Ishikawa (cell line): Measurements from ENCODE around the gene LAPTM5.

Experiments used
- CEBPB ChIP-seq: IDR thresholded peaks from 2 replicates; pipeline ENCODE4 v1.6.1; 2012
- CREB1 ChIP-seq: IDR thresholded peaks from 2 replicates; pipeline ENCODE4 v1.6.1; 2012; ENCODE audit warnings: low read depth
- EGR1 ChIP-seq: IDR thresholded peaks from 2 replicates; pipeline ENCODE4 v1.6.1; 2012
- EP300 ChIP-seq: IDR thresholded peaks from 2 replicates; pipeline ENCODE4 v1.6.1; 2012; ENCODE audit warnings: borderline replicate concordance
- FOXM1 ChIP-seq: IDR thresholded peaks from 2 replicates; pipeline ENCODE4 v1.6.1; 2012; ENCODE audit warnings: low read depth, borderline replicate concordance
- NFIC ChIP-seq: IDR thresholded peaks from 2 replicates; pipeline ENCODE4 v1.6.1; 2012
- RAD21 ChIP-seq: IDR thresholded peaks from 2 replicates; pipeline ENCODE4 v1.6.1; 2012; ENCODE audit warnings: low read depth
- TAF1 ChIP-seq: IDR thresholded peaks from 2 replicates; pipeline ENCODE4 v1.6.1; 2012; ENCODE audit warnings: low read depth, mild to moderate bottlenecking
- TCF12 ChIP-seq: IDR thresholded peaks from 2 replicates; pipeline ENCODE4 v1.6.1; 2012; ENCODE audit warnings: low read depth
- TEAD4 ChIP-seq: IDR thresholded peaks from 2 replicates; pipeline ENCODE4 v1.6.1; 2012
- YY1 ChIP-seq: IDR thresholded peaks from 2 replicates; pipeline ENCODE4 v1.6.1; 2012; ENCODE audit warnings: low read depth
- ZBTB7A ChIP-seq: IDR thresholded peaks from 2 replicates; pipeline ENCODE4 v1.6.1; 2012; ENCODE audit warnings: low read depth
- TF ChIP-seq, protein P1 (sequence below): IDR thresholded peaks from 2 replicates; pipeline ENCODE4 v1.6.1; 2012; ENCODE audit warnings: low read depth, mild to moderate bottlenecking
- TF ChIP-seq, protein P2 (sequence below): IDR thresholded peaks from 2 replicates; pipeline ENCODE4 v1.6.1; 2012
- TF ChIP-seq, protein P3 (sequence below): IDR thresholded peaks from 2 replicates; pipeline ENCODE4 v1.6.1; 2012

LAPTM5 gene

DNA sequence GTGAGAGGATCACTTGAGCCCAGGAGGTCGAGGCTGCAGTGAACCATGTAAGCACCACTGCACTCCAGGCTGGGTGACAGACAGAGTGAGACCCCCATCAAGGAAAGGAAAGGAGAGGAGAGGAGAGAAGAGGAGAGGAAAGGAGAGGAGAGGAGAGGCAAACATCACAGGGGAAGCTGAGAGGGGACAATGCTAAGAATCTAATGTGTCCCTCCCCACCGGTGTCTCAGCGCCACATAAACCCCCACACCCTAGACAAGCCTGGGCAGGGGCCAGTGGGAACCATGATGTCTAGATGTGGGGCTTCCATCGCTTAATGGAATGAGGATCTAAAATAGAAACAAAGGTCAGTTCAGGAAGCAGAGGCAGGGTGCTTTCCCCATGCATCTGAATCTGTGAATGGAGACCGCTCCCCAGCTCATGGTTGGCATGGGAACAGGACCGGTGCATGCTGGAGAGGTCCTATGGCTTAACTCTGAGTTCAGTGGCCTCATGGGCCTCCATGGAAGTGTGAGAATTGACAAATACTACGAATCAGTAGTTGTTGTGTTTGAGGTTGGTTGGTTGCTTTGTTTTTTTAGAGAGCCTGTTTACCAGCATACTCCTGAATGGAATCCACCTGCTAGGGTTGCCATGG lies 16.3 kb upstream of the LAPTM5 start:
- TF ChIP-seq NFIC, result no peak
- TF ChIP-seq TAF1, result no peak
- TF ChIP-seq, protein P1, sequence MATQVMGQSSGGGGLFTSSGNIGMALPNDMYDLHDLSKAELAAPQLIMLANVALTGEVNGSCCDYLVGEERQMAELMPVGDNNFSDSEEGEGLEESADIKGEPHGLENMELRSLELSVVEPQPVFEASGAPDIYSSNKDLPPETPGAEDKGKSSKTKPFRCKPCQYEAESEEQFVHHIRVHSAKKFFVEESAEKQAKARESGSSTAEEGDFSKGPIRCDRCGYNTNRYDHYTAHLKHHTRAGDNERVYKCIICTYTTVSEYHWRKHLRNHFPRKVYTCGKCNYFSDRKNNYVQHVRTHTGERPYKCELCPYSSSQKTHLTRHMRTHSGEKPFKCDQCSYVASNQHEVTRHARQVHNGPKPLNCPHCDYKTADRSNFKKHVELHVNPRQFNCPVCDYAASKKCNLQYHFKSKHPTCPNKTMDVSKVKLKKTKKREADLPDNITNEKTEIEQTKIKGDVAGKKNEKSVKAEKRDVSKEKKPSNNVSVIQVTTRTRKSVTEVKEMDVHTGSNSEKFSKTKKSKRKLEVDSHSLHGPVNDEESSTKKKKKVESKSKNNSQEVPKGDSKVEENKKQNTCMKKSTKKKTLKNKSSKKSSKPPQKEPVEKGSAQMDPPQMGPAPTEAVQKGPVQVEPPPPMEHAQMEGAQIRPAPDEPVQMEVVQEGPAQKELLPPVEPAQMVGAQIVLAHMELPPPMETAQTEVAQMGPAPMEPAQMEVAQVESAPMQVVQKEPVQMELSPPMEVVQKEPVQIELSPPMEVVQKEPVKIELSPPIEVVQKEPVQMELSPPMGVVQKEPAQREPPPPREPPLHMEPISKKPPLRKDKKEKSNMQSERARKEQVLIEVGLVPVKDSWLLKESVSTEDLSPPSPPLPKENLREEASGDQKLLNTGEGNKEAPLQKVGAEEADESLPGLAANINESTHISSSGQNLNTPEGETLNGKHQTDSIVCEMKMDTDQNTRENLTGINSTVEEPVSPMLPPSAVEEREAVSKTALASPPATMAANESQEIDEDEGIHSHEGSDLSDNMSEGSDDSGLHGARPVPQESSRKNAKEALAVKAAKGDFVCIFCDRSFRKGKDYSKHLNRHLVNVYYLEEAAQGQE, result no peak
- TF ChIP-seq FOXM1, result no peak
- no peak for TF ChIP-seq YY1
- TF ChIP-seq, protein P2, sequence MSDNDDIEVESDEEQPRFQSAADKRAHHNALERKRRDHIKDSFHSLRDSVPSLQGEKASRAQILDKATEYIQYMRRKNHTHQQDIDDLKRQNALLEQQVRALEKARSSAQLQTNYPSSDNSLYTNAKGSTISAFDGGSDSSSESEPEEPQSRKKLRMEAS, result no peak
- no peak for TF ChIP-seq TCF12
- no peak for TF ChIP-seq EGR1
- TF ChIP-seq RAD21, result no peak
- no peak for TF ChIP-seq ZBTB7A
- no peak for TF ChIP-seq EP300
- TF ChIP-seq, protein P3, sequence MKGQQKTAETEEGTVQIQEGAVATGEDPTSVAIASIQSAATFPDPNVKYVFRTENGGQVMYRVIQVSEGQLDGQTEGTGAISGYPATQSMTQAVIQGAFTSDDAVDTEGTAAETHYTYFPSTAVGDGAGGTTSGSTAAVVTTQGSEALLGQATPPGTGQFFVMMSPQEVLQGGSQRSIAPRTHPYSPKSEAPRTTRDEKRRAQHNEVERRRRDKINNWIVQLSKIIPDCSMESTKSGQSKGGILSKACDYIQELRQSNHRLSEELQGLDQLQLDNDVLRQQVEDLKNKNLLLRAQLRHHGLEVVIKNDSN, result no peak
- no peak for TF ChIP-seq CEBPB
- TF ChIP-seq TEAD4, result no peak
- no peak for TF ChIP-seq CREB1

DNA sequence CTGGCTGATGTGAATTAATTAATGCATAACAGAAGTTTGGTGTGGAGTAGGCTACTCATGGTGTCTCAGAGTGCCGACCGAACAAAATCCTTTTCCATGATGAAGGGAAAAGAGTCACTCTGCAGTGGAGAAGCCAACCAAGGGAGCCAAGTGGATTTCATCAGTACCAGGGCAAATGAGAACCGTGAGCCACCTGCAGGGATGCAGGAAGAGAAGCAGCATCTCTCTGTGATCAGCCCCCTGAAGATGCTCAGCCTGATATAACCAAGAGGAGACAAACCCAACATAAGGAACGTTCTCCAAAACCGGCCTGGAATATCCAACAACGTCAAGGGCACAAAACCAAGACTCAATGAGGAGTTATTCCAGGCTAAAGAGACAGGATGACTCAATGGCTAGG lies 13.4 kb upstream of the LAPTM5 start:
- TF ChIP-seq, protein P3, result no peak

GRCh38 chr1:30770150-30770549 lies 12.6 kb upstream of the LAPTM5 start:
- TF ChIP-seq NFIC, result no peak
- TF ChIP-seq FOXM1, result no peak
- TF ChIP-seq TEAD4, result no peak
- no peak for TF ChIP-seq TAF1
- TF ChIP-seq, protein P2, result no peak
- TF ChIP-seq, protein P1, result no peak
- no peak for TF ChIP-seq TCF12
- no peak for TF ChIP-seq RAD21
- TF ChIP-seq, protein P3, result no peak
- no peak for TF ChIP-seq EGR1
- no peak for TF ChIP-seq CREB1
- TF ChIP-seq EP300, result no peak
- TF ChIP-seq CEBPB, result no peak
- no peak for TF ChIP-seq ZBTB7A
- no peak for TF ChIP-seq YY1

DNA sequence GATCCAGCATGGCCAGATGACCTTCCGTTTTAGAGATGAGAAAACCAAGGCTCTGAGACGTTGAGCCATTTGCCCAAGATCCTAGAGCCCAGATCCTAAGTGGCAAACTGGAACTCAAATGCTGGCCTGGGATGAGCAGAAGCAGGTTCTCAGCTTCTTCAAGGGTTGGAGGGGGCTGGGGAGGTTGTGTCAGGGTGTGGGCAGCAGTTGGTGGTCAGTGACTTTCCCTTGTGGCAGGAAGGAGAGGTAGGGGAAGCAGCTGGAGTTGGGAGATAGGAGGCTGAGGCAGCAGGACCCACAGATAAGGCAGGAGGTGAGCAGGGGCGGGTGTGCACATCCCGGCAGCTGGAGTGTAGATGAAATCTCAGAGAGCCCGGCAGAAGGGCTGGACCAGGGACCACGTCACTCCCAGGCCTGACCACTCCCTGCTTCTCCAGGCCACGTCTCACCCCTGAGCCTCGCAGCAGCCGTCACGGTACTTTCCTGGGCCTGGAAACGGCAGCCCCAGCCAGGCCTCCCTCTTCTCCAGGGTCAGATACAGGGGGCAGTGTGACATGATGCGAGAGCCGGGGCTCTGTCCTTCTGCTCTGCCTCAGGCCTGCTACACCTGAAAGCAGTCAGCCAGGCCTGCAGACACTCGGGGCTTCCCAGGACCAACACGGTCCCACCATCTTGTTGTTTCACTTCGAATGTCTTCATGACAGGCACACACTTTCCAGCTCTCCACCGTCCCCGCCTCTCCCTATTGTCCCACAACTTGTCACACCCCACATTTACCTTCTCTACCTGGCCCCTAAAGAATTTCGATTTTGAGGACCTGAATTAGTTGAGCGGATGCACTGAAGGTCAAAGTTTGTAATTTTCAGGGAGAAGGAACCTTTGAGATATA lies 11.5 kb upstream of the LAPTM5 start:
- TF ChIP-seq, protein P2, result no peak
- TF ChIP-seq YY1 (no peak), EGR1 (no peak), TEAD4 (no peak), FOXM1 (no peak), TCF12 (no peak), EP300 (no peak)
- TF ChIP-seq, protein P3, result no peak
- TF ChIP-seq, protein P1, result no peak
